HEK293 (cell line): ENCODE data around the gene WDR20.

ENCODE experiments used
- CTCF ChIA-PET: fragments of 350-600 bp; formaldehyde crosslinking; extraction: SDS; loops from one replicate; lab custom pipeline; 2021; ENCODE audit warnings: antibody characterized with exemption; lab: Yijun Ruan, JAX
- POLR2A ChIA-PET: fragments of 300-600 bp; formaldehyde crosslinking; extraction: SDS; loops from one replicate; lab custom pipeline; 2020; ENCODE audit warnings: antibody characterized with exemption, inconsistent platforms; lab: Yijun Ruan, JAX
- H3K27ac ChIP-seq: fragments of 200-500 bp; sonication (Bioruptor generic); 2 replicates; pipeline ENCODE4 v1.5.1; 2014; ENCODE audit warnings: low read depth, low read length, control low read depth, inconsistent platforms; ENCODE audit errors: extremely low read depth
- H3K36me3 ChIP-seq, 2 experiments: fragments of 200-500 bp in 1 of 2; sonication (Bioruptor generic) in 1 of 2; 1 replicate in 1 of 2; 2 replicates in 1 of 2; pipeline ENCODE4 v1.5.1; 2014 to 2017; ENCODE audit warnings: inconsistent platforms in 2 of 2, low read length in 2 of 2; ENCODE audit not compliant: control insufficient read depth in 2 of 2, insufficient read depth in 1 of 2
- H3K4me1 ChIP-seq: fragments of 200-500 bp; sonication (Bioruptor generic); 2 replicates; pipeline ENCODE4 v1.5.1; 2014; ENCODE audit warnings: mild to moderate bottlenecking, low read length, inconsistent platforms; ENCODE audit not compliant: control insufficient read depth, insufficient read depth
- H3K4me3 ChIP-seq: 2 replicates; pipeline ENCODE4 v1.5.1; 2011; ENCODE audit warnings: low read depth, mild to moderate bottlenecking, control low read depth, low read length, moderate library complexity
- H3K9me3 ChIP-seq: fragments of 200-500 bp; sonication (Bioruptor generic); 2 replicates; pipeline ENCODE4 v1.5.1; 2014; ENCODE audit warnings: low read depth, low read length, inconsistent platforms; ENCODE audit not compliant: control insufficient read depth, insufficient read depth
- KLF9 ChIP-seq: fragments of 450-650 bp; formaldehyde crosslinking; IDR thresholded peaks from 2 replicates; pipeline ENCODE4 v1.5.1; 2016; ENCODE audit warnings: missing biosample characterization, missing genetic modification characterization, low read depth
- MZF1 ChIP-seq: fragments of 450-650 bp; formaldehyde crosslinking; IDR thresholded peaks from 2 replicates; pipeline ENCODE4 v1.5.1; 2017; ENCODE audit warnings: missing biosample characterization, missing genetic modification characterization, borderline replicate concordance
- PRDM10 ChIP-seq: fragments of 450-650 bp; formaldehyde crosslinking; IDR thresholded peaks from 2 replicates; pipeline ENCODE4 v1.5.1; 2016; ENCODE audit warnings: missing biosample characterization, missing genetic modification characterization
- TCF7L2 ChIP-seq: IDR thresholded peaks from 2 replicates; pipeline ENCODE4 v1.6.1; 2011; ENCODE audit warnings: low read depth, mild to moderate bottlenecking, inconsistent platforms, low read length, moderate library complexity, borderline replicate concordance
- ZBTB17 ChIP-seq: fragments of 450-650 bp; formaldehyde crosslinking; IDR thresholded peaks from 2 replicates; pipeline ENCODE4 v1.5.1; 2016; ENCODE audit warnings: missing biosample characterization, missing genetic modification characterization
- ZBTB7A ChIP-seq: fragments of 450-650 bp; formaldehyde crosslinking; IDR thresholded peaks from 2 replicates; pipeline ENCODE4 v1.5.1; 2016; ENCODE audit warnings: low read depth, missing biosample characterization, missing genetic modification characterization
- ZNF10 ChIP-seq: fragments of 450-650 bp; formaldehyde crosslinking; IDR thresholded peaks from 2 replicates; pipeline ENCODE4 v1.5.1; 2017; ENCODE audit warnings: missing biosample characterization, missing genetic modification characterization
- ZNF221 ChIP-seq: fragments of 450-650 bp; formaldehyde crosslinking; IDR thresholded peaks from 2 replicates; pipeline ENCODE4 v1.5.1; 2017; ENCODE audit warnings: missing biosample characterization, missing genetic modification characterization, borderline replicate concordance
- ZNF302 ChIP-seq: fragments of 450-650 bp; formaldehyde crosslinking; IDR thresholded peaks from 2 replicates; pipeline ENCODE4 v1.5.1; 2016; ENCODE audit warnings: missing biosample characterization, missing genetic modification characterization, low read depth
- ZNF341 ChIP-seq: fragments of 450-650 bp; formaldehyde crosslinking; IDR thresholded peaks from 2 replicates; pipeline ENCODE4; 2016; ENCODE audit warnings: low read depth, missing biosample characterization, missing genetic modification characterization
- ZNF621 ChIP-seq: fragments of 450-650 bp; formaldehyde crosslinking; IDR thresholded peaks from 2 replicates; pipeline ENCODE4 v1.5.1; 2017; ENCODE audit warnings: missing biosample characterization, missing genetic modification characterization
- ZNF704 ChIP-seq: fragments of 450-650 bp; formaldehyde crosslinking; IDR thresholded peaks from 2 replicates; pipeline ENCODE4 v1.5.1; 2016; ENCODE audit warnings: missing biosample characterization, missing genetic modification characterization
- TF ChIP-seq, protein P1 (sequence below): fragments of 450-650 bp; formaldehyde crosslinking; IDR thresholded peaks from 2 replicates; pipeline ENCODE4 v1.5.1; 2016; ENCODE audit warnings: missing biosample characterization, missing genetic modification characterization
- TF ChIP-seq, protein P2 (sequence below): fragments of 450-650 bp; formaldehyde crosslinking; IDR thresholded peaks from 2 replicates; pipeline ENCODE4 v1.5.1; 2017; ENCODE audit warnings: missing biosample characterization, missing genetic modification characterization

The WDR20 gene

GRCh38 chr14:102139286-102140026 lies at the start of gene WDR20 (continued):
- TF ChIP-seq, protein P1, sequence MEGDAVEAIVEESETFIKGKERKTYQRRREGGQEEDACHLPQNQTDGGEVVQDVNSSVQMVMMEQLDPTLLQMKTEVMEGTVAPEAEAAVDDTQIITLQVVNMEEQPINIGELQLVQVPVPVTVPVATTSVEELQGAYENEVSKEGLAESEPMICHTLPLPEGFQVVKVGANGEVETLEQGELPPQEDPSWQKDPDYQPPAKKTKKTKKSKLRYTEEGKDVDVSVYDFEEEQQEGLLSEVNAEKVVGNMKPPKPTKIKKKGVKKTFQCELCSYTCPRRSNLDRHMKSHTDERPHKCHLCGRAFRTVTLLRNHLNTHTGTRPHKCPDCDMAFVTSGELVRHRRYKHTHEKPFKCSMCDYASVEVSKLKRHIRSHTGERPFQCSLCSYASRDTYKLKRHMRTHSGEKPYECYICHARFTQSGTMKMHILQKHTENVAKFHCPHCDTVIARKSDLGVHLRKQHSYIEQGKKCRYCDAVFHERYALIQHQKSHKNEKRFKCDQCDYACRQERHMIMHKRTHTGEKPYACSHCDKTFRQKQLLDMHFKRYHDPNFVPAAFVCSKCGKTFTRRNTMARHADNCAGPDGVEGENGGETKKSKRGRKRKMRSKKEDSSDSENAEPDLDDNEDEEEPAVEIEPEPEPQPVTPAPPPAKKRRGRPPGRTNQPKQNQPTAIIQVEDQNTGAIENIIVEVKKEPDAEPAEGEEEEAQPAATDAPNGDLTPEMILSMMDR = peak; percentile 93
- no peak for TF ChIP-seq TCF7L2
- peak; percentile 54; the same call in 1 of the 2 replicates for TF ChIP-seq ZNF10 (tag by site-specific recombination)
- TF ChIP-seq KLF9 (tag by site-specific recombination) = peak; percentile 77; the same call in 1 of the 2 replicates
- no peak for TF ChIP-seq ZNF221 (tag by site-specific recombination)
- peak; percentile 94 for TF ChIP-seq ZBTB7A (tag by site-specific recombination)
- peak; percentile 62 for TF ChIP-seq MZF1 (tag by site-specific recombination)
- TF ChIP-seq ZNF302 = no peak
- TF ChIP-seq ZNF704 (tag by site-specific recombination) = 0 out of 2 replicates have a peak, but pooled peaks have one; percentile 62
- TF ChIP-seq ZNF341 = peak; percentile 62
- peak; percentile 98 for TF ChIP-seq ZBTB17 (tag by site-specific recombination)
- TF ChIP-seq, protein P2, sequence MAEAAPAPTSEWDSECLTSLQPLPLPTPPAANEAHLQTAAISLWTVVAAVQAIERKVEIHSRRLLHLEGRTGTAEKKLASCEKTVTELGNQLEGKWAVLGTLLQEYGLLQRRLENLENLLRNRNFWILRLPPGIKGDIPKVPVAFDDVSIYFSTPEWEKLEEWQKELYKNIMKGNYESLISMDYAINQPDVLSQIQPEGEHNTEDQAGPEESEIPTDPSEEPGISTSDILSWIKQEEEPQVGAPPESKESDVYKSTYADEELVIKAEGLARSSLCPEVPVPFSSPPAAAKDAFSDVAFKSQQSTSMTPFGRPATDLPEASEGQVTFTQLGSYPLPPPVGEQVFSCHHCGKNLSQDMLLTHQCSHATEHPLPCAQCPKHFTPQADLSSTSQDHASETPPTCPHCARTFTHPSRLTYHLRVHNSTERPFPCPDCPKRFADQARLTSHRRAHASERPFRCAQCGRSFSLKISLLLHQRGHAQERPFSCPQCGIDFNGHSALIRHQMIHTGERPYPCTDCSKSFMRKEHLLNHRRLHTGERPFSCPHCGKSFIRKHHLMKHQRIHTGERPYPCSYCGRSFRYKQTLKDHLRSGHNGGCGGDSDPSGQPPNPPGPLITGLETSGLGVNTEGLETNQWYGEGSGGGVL (tag by site-specific recombination) = peak; percentile 74
- no peak for TF ChIP-seq ZNF621 (tag by site-specific recombination)
- TF ChIP-seq, all 188 proteins: peak for 72

- Histone ChIP-seq H3K27ac (no peak overlapping the region), H3K4me3 (no peak overlapping the region), H3K36me3 (peaks cover 0 to 6% of the 10 kb centered on the region in 2 experiments; a peak in 2 of 3 replicates), H3K4me1 (peaks cover 3% of the 10 kb centered on the region; the same call in 1 of the 2 replicates), H3K9me3 (no peaks in the 10 kb centered on the region)
- no peak for TF ChIP-seq PRDM10 (tag by site-specific recombination)
- CTCF ChIA-PET = interaction anchor here (0.6 kb wide), 2 partner anchors 87 to 246 kb away, joined by 3 to 4 read pairs; no protein-coding TSS in a partner anchor
- POLR2A ChIA-PET = no interaction called here
These were observed 49.0 kb upstream of the WDR20 start for GRCh38 chr14:102090713-102091112.
